ENCODE results near the gene SYT13.

SYT13 gene

DNA sequence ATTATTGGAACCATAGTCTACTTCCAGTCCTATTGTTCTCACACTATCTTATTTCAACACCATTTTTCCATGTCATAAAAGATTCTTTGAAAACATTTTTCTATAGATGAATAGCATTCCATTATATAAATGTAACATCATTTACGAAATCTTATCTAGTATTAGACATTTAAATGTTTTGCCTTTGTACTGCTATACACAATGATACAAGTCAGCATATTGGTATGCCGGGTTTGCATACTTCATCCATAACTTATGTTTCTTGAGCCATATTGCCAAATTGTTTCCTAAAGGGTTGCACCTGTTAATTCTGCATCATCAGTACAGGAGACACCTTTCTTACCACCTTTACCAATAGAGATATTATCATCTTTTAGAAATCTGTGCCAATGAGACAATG is 68.2 kb downstream of the SYT13 start:
- H3K27ac ChIP-seq, result no peak overlapping the region
- POLR2A ChIA-PET (ENCODE audit: low non-redundant PET), result no interaction called here
- no peak for DNase-seq (ENCODE audit: low spot score)
- CTCF ChIA-PET, result interaction anchor here (0.6 kb wide), 1 partner anchor 16 kb away, joined by 4 read pairs; no protein-coding TSS in a partner anchor
- TF ChIP-seq, protein P1, sequence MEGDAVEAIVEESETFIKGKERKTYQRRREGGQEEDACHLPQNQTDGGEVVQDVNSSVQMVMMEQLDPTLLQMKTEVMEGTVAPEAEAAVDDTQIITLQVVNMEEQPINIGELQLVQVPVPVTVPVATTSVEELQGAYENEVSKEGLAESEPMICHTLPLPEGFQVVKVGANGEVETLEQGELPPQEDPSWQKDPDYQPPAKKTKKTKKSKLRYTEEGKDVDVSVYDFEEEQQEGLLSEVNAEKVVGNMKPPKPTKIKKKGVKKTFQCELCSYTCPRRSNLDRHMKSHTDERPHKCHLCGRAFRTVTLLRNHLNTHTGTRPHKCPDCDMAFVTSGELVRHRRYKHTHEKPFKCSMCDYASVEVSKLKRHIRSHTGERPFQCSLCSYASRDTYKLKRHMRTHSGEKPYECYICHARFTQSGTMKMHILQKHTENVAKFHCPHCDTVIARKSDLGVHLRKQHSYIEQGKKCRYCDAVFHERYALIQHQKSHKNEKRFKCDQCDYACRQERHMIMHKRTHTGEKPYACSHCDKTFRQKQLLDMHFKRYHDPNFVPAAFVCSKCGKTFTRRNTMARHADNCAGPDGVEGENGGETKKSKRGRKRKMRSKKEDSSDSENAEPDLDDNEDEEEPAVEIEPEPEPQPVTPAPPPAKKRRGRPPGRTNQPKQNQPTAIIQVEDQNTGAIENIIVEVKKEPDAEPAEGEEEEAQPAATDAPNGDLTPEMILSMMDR (conservative IDR thresholded peaks at IDR 0.05; ENCODE audit: low read depth), result no peak

DNA sequence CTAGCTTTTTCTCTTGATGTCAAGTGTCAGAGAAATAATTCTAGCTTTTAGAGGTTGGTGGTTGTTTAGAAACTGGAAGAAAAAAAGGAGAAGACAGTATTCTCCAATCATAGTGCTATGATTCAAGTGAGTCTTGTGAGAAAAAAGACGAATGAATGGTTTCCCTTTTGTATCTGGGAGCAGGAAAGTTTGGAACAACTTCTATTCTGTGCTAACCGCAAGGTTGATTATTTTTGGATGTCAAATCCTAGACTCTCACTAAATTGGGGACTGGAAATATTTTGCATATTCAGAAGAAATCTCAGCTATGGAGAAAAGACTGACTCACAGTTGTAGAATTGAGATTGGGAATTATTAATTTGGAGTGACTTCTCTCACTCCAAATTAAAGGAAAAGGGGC is 69.2 kb downstream of the SYT13 start:
- ChIA-PET POLR2A (ENCODE audit: low non-redundant PET) (no interaction called here), CTCF (interaction anchor here (0.6 kb wide), 1 partner anchor 19 kb away, joined by 3 read pairs; no protein-coding TSS in a partner anchor)
- no peak overlapping the region for H3K27ac ChIP-seq
- no peak for DNase-seq (ENCODE audit: low spot score)
- TF ChIP-seq, protein P1 (conservative IDR thresholded peaks at IDR 0.05; ENCODE audit: low read depth), result no peak

DNA sequence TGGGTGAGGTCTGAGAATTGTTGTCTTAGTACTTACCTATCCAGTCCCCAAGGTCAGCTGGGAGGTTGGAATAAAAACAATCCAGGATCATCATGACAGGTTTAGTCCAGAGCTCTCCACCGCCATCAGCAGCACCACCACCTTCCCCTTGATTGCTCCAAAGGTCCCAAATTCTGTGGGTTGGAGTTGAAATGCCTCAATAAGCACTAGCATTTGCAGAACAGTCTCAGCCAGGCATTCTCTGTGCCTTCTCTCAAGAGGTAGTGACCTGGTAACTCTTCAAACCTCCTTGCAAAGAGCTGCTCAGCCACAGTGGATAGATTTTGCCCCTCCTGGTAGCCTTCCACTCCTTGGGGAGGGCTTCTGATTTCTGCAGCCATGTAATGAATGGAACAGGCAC is 70.1 kb downstream of the SYT13 start:
- CTCF ChIA-PET, result interaction anchor here (0.8 kb wide), 1 partner anchor 188 kb away, joined by 3 read pairs; no protein-coding TSS in a partner anchor

DNA sequence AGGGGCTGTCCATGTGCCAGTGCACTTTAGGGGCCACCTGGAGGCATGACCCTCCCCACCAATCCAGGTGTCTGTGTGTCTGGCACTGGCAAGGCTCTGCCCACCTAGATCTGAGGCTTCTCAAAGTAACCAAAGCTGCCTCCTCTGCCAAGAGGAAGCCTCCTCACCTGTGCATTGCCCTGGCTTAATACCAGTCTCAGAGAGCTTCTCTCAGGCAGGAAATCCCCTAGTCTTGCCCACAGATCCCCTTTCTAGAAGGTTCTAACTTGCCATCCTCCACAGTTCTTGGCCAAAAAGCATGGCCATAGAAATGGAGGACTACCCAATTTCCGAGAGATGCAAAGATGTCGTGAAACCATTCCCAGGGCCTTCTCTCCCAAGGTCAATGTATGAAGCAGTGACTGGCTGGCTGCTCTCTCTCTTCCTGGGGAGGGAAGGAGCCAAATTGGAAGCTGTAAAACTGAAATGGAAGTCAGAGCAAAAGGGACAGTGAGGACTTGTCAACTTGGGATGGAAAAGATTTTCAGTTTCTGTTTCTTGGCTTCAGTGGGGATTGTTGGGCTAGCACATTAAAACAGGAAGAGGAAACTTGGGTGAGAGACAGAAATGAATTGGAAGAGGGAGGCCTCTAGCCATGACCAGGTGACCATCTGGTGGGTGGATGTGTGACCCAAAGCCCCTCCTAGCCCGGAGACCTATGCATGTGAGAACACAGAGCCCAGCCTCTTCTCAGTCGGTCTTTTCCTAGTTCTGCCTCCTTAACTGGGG is 70.9 kb downstream of the SYT13 start:
- ChIA-PET POLR2A (ENCODE audit: low non-redundant PET) (no interaction called here), CTCF (interaction anchor here (0.6 kb wide), 1 partner anchor 35 kb away, joined by 4 read pairs; no protein-coding TSS in a partner anchor)
- no peak for DNase-seq (ENCODE audit: low spot score)
- H3K27ac ChIP-seq, result no peak overlapping the region
- TF ChIP-seq, protein P1 (conservative IDR thresholded peaks at IDR 0.05; ENCODE audit: low read depth), result no peak

More for the DNA sequence above, 70.1 kb downstream of the SYT13 start:
- DNase-seq (ENCODE audit: low spot score), result no peak
- TF ChIP-seq, protein P1 (conservative IDR thresholded peaks at IDR 0.05; ENCODE audit: low read depth), result no peak
- H3K27ac ChIP-seq, result no peak overlapping the region
- POLR2A ChIA-PET (ENCODE audit: low non-redundant PET), result no interaction called here

DNA sequence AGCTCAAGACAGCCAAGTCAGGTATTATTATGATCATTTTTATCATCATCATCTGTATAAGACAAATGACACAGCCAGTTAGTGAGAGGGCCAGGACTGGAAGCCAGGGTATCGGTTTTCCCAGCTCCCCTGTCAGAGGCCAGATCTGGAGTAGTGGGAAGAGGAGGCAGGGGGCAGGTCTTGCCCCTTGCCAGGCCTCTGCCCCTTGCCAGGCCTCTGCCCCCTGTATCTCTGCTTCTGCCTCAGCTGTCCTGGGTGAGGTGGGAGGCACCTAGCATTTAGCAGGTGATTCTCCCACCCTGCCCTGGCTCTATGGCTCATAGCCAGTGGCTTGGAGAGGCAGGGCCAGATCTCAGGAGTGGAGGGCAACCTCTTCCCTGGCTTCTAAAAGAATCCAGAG is 72.4 kb downstream of the SYT13 start:
- TF ChIP-seq, protein P1 (conservative IDR thresholded peaks at IDR 0.05; ENCODE audit: low read depth), result no peak
- ChIA-PET CTCF (no interaction called here), POLR2A (ENCODE audit: low non-redundant PET) (no interaction called here)
- DNase-seq (ENCODE audit: low spot score), result no peak
- H3K27ac ChIP-seq, result no peak overlapping the region

DNA sequence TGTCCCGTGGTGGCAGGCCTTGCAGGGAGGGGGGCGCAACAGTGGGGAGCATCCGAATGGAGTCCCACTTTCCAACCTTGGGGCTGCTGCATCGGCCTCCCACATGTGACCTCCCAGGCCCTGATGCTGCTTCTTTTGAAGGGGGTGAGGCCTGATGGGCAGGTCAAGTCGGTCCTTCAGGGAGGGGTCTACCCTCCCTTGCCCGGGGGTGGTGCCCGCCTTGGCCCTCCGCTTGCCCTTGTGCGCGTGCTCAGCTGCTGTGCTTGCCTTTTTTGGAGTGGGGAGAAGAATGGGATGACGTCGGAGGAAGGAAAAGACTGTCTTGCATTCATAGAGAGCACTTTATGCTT is 72.8 kb downstream of the SYT13 start:
- no peak overlapping the region for H3K27ac ChIP-seq
- ChIA-PET POLR2A (ENCODE audit: low non-redundant PET) (no interaction called here), CTCF (interaction anchor here (0.5 to 1.1 kb wide), 2 partner anchors 53 to 283 kb away, joined by 3 read pairs; no protein-coding TSS in a partner anchor)
- no peak for DNase-seq (ENCODE audit: low spot score)
- TF ChIP-seq, protein P1 (conservative IDR thresholded peaks at IDR 0.05; ENCODE audit: low read depth), result no peak
